ENCODE measurements around the gene MAGI1. TPM values are rescaled to one million over a fixed set of nuclear protein-coding genes. Genes with fewer than 3 reads are reported as not detected.

Gene MAGI1
- total RNA-seq, 2 donors from 2014 or later = 23.4 to 41.4 TPM

GRCh38 chr3:65338571-65338970 is 700.1 kb downstream of the MAGI1 start:
- no peak overlapping the region for H3K9ac ChIP-seq (ENCODE audit: low read depth in 2 of 2, low read length in 2 of 2)
- no peak overlapping the region for H3K4me3 ChIP-seq
- intact Hi-C loops (cut with DNase I) = no loop called here
- no peak for DNase-seq
- no peaks in the 10 kb centered on the region for H3K36me3 ChIP-seq
- no peaks in the 10 kb centered on the region for H3K4me1 ChIP-seq
- H3K9me3 ChIP-seq = no peaks in the 10 kb centered on the region
- no peak for TF ChIP-seq CTCF (IDR thresholded peaks at IDR 0.05)
- no peak overlapping the region for H3K27ac ChIP-seq
- no peaks in the 10 kb centered on the region for H3K27me3 ChIP-seq

- TF ChIP-seq CTCF (IDR thresholded peaks at IDR 0.05) = no peak
- intact Hi-C loops (cut with DNase I) = no loop called here
- H3K4me3 ChIP-seq = no peak overlapping the region
- no peak for DNase-seq
- no peaks in the 10 kb centered on the region for H3K4me1 ChIP-seq
- no peaks in the 10 kb centered on the region for H3K27me3 ChIP-seq
- H3K9ac ChIP-seq (ENCODE audit: low read depth in 2 of 2, low read length in 2 of 2) = no peak overlapping the region
- no peak overlapping the region for H3K27ac ChIP-seq
- no peaks in the 10 kb centered on the region for H3K9me3 ChIP-seq
- H3K36me3 ChIP-seq = no peaks in the 10 kb centered on the region
Observed at GRCh38 chr3:65335587-65335986, 703.1 kb downstream of the MAGI1 start.

GRCh38 chr3:65334045-65334665 is 704.6 kb downstream of the MAGI1 start:
- intact Hi-C loops (cut with DNase I) = no loop called here
- no peak overlapping the region for H3K9ac ChIP-seq (ENCODE audit: low read depth in 2 of 2, low read length in 2 of 2)
- no peaks in the 10 kb centered on the region for H3K27me3 ChIP-seq
- H3K9me3 ChIP-seq = no peaks in the 10 kb centered on the region
- H3K4me3 ChIP-seq = no peak overlapping the region
- TF ChIP-seq CTCF (IDR thresholded peaks at IDR 0.05) = no peak
- no peaks in the 10 kb centered on the region for H3K4me1 ChIP-seq
- no peak for DNase-seq
- no peaks in the 10 kb centered on the region for H3K36me3 ChIP-seq
- no peak overlapping the region for H3K27ac ChIP-seq

GRCh38 chr3:65331730-65332129 is 707.0 kb downstream of the MAGI1 start:
- H3K4me1 ChIP-seq = no peaks in the 10 kb centered on the region
- no peak overlapping the region for H3K4me3 ChIP-seq
- H3K27ac ChIP-seq = no peak overlapping the region
- no peak overlapping the region for H3K9ac ChIP-seq (ENCODE audit: low read depth in 2 of 2, low read length in 2 of 2)
- no peaks in the 10 kb centered on the region for H3K27me3 ChIP-seq
- intact Hi-C loops (cut with DNase I) = no loop called here
- H3K9me3 ChIP-seq = no peaks in the 10 kb centered on the region
- TF ChIP-seq CTCF (IDR thresholded peaks at IDR 0.05) = no peak
- no peak for DNase-seq
- H3K36me3 ChIP-seq = no peaks in the 10 kb centered on the region

GRCh38 chr3:65330072-65330471 is 708.6 kb downstream of the MAGI1 start:
- Histone ChIP-seq H3K4me1 (no peaks in the 10 kb centered on the region), H3K4me3 (no peak overlapping the region), H3K9ac (ENCODE audit: low read depth in 2 of 2, low read length in 2 of 2) (no peak overlapping the region), H3K9me3 (no peaks in the 10 kb centered on the region), H3K27me3 (no peaks in the 10 kb centered on the region), H3K36me3 (no peaks in the 10 kb centered on the region), H3K27ac (no peak overlapping the region)
- no peak for DNase-seq
- intact Hi-C loops (cut with DNase I) = no loop called here
- no peak for TF ChIP-seq CTCF (IDR thresholded peaks at IDR 0.05)

All from colonic mucosa (tissue), 4 donors.